Activated CD4-positive, alpha-beta T cell treated with anti-CD3 and anti-CD28 coated beads, Interleukin-2, amount 50 U/mL, for 24 hours (primary cell): ENCODE data around the gene RNU6-7.

ENCODE experiments used
- DNase-seq, 2 donors: peaks; one replicate each; pipeline ENCODE4 v3.0.0-alpha.2; 2020; ENCODE audit warnings: low read depth in 1 of 2, low spot score in 1 of 2

Gene RNU6-7

DNA sequence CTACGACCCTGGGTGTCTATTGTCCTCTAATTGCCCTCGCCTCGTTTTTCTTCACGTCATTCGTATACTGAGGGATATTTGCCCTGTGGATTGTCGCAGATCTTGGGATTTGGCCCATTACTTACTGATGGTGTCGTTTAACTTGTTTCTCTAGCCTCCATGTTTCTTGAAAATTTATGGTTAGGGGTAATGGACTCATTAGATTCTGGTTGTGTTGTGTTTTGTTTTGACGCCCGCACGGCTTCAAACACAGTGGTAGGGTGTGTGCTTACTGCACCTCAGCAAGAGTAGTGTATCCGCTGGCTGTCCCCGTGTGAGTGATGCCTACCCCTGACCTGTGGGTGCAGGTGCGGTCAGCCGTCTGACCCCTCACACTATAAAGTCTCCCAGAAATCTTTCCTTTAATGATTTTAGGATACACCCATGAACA lies 2.1 kb downstream of the RNU6-7 start:
- no peak for DNase-seq

- DNase-seq, result no peak
Measured at GRCh38 chr14:32205554-32205953, 3.7 kb downstream of the RNU6-7 start.

DNA sequence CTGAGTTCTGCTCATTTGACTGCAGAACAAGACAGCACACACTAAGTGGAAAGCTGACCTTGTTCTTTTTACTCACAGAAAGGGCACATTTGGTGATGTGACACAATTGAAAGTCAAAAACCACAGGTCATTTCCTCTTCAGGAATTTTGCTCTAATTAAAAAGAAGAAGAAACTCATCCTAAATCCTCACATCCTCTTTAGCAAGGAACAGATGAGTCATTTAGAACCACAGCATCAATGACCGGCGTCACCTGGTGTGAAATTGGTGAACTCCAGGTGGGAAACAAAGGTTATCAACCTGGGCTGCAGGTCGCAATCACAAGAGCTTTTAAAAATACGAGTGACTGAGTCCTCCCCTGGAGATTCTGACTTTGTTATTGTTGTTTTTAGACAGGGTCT lies 4.1 kb downstream of the RNU6-7 start:
- no peak for DNase-seq

DNA sequence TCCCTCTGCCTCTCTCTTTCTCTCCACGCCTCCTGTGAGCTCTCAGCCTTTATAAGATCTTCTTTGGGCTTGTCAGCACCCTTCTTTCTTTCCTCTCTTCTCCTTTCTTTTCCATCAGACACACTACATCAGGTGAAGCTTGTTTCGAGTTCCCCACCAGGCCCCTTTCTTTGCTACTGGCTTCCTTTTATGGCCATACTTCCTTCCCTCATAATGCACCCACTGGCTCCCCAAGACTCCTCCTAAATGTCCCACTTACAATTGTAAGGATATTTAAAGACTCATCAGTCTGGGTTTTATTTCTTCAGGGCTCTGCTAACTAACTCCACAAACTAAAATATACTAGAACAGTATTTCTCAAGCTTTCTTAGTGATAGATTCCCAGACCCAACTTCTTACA lies 4.7 kb downstream of the RNU6-7 start:
- DNase-seq, result no peak

DNA sequence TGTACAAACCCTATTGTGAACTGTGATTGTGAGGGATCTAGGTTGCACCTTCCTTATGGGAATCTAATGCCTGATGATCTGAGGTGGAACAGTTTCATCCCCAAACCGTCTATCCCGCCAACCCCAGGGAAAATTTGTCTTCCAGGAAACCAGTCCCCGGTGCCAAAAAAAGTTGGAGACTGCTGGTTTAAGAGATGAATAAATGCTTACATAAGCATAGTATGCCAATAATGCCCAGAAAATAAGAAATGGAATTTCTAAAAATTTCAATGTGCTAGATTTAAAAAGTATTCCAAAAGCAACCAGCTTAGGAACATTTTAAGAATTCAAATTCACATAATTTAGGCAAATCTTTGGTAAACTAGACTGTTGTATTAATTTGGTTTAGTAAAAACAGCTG lies 6.6 kb downstream of the RNU6-7 start:
- DNase-seq, result no peak

GRCh38 chr14:32209471-32209870 lies 7.6 kb downstream of the RNU6-7 start:
- DNase-seq, result no peak

DNA sequence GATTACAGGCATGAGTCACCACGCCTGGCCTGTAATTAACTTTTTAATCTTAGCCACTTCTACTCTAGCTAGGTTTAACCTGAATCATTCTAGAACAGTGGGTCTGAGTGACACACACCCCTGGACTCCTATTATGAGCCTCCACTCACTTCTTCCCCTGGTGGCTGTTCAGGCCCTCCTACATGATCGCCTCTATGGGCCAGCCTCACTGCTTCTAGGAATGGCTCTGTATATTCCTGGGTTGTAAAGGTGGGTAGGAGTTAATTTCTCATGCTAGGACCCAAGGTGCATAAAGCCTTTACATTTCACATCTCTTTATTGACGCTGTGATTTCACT lies 9.2 kb downstream of the RNU6-7 start:
- no peak for DNase-seq

- no peak for DNase-seq
Measured at GRCh38 chr14:32212833-32213232, 11.0 kb downstream of the RNU6-7 start.

GRCh38 chr14:32217301-32217700 lies 15.5 kb downstream of the RNU6-7 start:
- no peak for DNase-seq

DNA sequence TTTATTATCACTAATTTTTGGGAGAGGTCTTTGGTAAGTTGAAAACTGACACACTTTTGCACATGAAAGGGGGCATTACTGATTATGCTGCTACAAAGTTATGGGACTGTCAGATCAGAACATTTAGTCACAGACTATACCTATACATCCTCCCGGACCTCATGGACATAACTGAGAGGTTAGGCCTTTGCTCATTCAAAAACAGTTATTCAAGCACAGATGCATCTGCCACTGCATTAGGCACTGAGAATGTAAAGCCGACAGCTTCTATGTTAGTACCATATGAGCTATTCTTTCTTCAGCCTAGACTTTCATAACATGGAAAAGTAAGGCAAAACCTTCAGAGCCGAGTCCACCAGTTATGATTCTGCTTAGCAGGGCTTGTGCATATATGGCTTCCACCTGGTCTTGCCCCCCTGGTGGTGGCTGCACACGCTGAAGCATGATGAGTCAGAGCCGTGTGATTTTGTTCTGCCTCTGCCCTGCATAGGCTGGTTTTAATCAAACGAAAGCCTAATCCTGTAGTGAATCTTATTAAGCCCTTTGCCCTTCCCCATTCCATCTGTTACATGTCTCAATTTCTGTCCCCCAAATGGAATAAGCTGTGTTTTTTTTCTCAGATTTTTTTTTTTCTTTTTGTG lies 23.0 kb downstream of the RNU6-7 start:
- no peak for DNase-seq

DNA sequence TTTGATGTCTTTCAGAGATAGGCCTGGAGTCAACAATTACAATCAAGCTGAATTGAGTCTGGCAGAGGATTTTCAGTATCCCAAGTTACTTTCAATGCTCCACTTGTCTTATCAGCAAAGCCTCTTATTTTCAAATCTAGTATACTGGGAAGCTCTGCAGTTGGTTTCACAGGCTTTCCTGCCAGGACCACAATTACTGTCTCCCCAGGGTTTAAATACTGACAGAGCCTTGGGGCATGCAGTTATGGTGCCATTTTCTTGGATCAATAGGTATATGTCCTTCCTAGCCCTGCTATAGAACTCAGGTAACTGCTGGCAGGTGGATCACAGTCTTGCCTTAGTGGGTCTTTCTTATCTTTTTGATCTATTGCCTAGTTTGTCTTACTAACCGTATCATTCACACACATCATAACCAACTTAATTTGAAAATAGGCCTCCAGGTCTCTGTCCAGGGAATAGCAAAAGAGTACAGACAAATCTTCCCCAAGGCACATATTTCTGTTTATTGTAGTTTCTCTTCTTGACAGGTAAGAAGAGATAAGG lies 23.6 kb downstream of the RNU6-7 start:
- no peak for DNase-seq

GRCh38 chr14:32226056-32226455 lies 24.2 kb downstream of the RNU6-7 start:
- no peak for DNase-seq

- no peak for DNase-seq
Measured at GRCh38 chr14:32230181-32230580, 28.3 kb downstream of the RNU6-7 start.

- DNase-seq, result no peak
Measured at GRCh38 chr14:32230695-32231280, 28.9 kb downstream of the RNU6-7 start.

DNA sequence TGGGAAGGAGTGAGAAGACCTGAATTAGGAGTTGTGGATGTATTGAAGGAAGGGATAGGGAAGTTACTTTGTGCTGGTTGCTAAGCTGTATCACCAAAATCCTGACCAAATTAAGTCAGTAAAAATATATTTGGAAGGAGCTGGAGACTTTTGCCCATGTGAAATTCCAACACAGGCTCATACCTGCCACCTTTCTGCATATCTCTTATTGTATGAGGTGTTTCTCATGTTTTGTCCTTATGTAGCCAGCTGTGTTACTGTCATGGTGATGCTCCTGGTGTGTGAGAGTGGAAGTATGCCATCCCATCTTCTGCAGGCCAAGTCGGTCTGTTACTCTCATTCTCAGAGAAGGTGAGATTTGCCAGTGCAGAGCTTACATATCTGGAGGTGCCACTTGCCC lies 30.6 kb downstream of the RNU6-7 start:
- DNase-seq, result no peak

DNA sequence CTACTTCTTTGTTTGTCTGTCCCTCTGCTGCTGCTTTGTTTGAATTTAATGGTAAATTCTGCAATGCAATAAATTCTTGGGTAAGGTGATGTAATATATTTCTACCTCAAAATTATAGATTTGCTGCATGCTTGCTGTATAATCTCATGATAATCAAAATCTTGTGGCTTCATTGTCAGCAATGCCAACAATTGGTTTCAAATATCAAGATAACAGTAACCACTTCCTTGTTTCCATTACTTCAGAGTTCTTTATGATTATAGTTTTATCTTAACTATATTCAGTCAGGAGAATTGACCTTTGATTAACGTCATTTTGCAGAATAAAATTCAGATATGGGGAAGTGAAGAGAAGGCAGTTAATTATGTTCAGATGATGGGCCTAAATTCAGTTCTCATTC lies 31.4 kb downstream of the RNU6-7 start:
- no peak for DNase-seq

DNA sequence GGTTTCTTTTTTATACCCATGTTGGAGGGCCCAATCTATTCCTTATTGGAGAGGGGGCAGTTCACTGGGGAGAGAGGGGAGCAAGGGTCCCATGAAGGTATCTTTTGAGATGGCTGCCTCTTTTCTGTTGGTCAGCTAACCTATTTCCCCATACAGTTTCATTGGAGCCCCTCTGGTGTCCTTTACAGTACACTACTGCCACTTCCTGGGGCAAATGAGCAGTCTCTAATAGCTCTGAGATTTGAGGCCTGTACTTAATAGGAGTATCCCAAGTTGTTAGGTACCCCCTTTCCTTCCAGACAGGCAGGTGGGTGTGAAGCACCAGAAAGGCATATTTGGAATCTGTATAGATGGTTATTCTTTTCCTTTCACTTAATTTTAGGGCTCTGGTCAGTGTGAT lies 42.6 kb downstream of the RNU6-7 start:
- DNase-seq, result no peak

- DNase-seq, result no peak
Measured at GRCh38 chr14:32246751-32247150, 44.9 kb downstream of the RNU6-7 start.

DNA sequence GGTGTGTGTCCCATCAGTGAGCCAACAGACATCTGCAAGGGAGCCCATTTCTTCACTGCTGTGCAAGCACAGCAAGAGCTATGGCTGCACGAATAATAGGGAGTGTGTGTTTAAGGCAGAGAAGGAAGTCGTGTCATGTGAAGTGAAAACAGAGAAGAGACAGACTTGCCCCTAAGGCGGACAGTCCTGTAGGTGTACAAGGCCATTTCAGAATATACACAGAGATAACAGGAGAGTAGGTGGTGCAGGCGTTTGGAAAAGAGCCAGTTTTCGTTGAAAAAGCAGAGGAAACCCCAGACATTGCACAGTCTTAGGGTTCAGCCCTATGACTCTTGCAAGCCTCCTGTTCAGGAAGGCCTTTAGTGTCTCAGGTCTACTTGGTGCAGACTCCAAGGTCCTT lies 47.5 kb downstream of the RNU6-7 start:
- no peak for DNase-seq

- no peak for DNase-seq
Measured at GRCh38 chr14:32249780-32250179, 47.9 kb downstream of the RNU6-7 start.

- DNase-seq, result no peak
Measured at GRCh38 chr14:32250681-32251080, 48.8 kb downstream of the RNU6-7 start.

GRCh38 chr14:32251530-32251929 lies 49.7 kb downstream of the RNU6-7 start:
- DNase-seq, result no peak
